NCI-H748 treated with DMSO at 0.1 percent for 48 hours (cell line): ENCODE results near the gene IGFBP2.

Experiments used
- DNase-seq: peaks from one replicate; lab custom pipeline; 2025; lab: John Stamatoyannopoulos, UW

Gene IGFBP2

DNA sequence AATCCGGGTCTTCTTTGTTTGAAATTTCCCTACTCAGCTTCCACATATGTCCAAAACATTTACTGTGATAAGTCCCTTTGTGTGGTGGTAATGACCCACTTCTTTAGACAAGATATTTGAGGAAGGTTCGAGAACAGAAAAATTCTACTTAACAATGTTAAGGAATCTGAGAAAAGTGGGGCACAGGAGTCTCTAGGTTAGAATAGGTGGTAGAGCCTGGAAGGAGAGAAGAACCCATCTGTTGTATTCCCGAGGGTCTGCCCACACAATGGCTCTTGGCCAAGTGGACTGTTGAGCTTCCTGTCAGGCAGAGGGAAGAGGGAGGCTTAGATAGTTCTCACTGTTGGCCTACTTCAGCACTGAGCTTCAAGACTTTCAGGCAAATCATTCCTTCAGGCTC, 4.3 kb downstream of the IGFBP2 start:
- no peak for DNase-seq

DNA sequence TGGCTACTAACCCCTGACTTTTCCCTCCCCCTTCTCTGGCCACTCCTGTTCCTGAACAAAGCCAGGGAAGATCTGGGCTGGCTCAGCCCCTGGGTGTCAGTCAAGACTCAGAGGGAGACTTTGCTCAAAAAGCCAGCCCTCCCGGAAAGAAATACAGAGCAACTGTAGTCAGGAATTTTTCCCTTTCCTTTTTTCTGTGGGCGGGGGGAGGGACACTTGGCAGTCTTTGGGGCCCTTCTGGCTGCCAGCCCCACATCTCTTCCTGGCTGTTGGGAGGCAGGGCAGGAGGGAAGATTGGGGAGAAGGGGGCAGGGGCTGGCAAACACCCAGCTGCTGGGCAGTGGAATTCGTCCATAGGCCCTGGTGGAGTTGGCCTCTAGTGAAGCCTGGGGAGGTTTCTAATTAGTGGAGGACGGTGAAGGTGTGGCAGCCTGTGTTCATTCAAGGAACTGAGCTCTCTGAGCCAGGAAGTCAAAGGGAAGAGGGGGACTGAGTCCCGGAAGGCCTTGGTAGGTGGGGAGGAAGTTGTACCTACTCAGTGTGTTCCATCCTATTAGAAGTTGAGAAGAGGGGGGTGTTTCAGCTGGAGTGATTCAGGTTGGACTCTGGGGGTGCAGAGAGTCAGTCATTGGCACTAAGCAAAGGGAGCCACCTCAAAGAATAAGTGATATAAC, 10.9 kb downstream of the IGFBP2 start:
- DNase-seq: no peak

- no peak for DNase-seq
These were observed 11.8 kb downstream of the IGFBP2 start for GRCh38 chr2:216644842-216645635.

- no peak for DNase-seq
These were observed 12.4 kb downstream of the IGFBP2 start for GRCh38 chr2:216645636-216645950.

DNA sequence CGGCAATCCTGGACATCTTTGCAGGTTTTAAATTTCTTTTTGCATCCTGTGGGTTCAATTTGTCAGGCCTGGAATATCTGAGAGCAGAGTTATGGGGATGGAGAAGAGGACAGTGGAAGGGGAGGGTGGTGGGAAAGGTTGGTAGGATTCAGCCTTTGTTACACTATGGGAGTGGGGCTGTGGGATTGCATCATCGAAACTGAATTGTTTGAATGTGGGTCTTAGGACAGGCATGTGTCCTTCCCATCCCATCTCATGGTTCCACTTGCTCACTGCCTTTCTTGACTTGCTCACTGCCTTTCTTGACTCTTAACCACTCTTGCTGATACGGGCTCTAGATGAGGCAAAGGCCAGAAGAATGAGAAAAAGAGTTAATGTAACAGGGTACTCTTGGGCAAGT, 12.9 kb downstream of the IGFBP2 start:
- DNase-seq: no peak

DNA sequence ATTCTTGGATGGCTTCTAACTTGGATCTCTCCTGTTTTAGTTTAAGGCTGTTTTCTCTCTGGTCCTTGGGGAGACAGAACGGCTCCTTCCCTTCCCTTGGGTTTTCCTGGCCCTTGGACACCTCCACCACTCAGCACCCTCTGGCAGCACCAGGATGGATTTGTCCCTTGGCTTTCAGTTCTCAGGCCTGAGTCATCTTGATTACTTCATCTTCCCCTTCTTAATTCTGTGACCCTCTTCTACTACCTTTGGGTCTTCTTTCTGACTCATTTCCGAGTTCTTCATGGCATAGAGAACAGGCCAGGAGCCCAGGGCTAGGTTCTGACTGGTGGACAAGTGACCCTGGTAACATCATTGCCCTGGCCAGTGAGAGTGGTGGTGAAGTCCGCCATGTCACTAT, 14.9 kb downstream of the IGFBP2 start:
- no peak for DNase-seq

DNA sequence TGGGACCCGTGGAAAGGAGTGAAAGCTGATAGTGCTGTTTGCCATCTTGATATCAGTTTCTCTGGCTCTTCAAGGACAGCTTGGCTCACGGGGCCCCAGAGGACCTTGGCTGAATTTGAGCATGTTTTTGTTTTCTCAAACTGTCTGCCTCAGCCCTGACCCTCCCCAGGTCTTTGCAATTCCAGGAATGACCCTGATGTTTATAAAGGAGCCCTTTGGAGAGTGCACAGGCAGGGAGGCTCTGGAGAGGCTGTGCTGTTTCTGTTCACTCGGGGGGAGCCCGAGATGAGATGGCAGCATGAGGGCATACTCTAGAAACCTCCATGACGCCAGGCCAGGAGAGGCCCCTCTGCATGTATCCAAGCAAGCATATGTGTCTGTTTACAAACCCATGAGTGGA, 16.4 kb downstream of the IGFBP2 start:
- no peak for DNase-seq

- no peak for DNase-seq
These were observed 17.5 kb downstream of the IGFBP2 start for GRCh38 chr2:216650626-216651257.

DNA sequence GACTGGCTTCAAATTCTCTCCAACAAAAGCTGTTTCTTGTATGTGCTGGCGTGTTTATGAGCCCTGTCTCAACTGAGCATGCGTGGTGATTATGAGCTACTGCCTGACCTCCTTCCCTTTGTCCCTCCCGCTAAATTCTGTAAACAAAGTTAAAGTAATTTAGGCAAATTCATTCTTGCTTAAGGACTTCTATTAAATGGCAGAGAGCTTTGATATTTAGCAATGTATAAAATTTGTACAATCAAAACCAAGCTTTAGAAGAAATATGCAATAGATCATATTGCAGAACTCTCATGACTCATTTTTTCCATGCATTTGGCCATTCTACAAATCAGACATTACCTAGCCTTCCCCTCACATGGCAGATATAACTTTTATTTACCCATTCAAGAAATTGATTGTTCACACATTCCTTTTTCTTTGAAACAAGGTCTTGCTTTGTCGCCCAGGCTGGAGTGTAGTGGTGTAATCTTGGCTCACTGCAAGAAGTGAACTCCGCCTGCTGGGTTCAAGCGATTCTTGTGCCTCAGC, 18.2 kb downstream of the IGFBP2 start:
- no peak for DNase-seq

DNA sequence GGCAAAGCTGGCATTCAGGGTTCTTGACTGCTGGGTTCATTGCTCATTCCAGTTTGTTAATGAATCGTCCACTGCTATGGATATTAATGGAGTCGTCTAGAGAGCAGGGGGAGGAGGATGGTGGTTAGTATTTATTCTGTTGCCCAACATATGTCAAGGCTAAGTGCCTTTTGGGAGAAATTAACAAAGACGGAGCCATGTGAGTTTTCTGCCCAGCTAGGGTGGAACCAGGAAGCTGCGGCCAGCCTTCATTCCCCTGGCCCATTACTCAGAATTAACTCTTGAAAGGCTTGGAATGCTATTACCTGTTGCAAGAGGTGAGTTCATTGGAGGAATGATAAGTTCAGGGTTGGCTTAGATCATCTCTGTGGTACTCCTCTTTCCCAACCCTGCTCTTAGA, 19.3 kb downstream of the IGFBP2 start:
- no peak for DNase-seq

DNA sequence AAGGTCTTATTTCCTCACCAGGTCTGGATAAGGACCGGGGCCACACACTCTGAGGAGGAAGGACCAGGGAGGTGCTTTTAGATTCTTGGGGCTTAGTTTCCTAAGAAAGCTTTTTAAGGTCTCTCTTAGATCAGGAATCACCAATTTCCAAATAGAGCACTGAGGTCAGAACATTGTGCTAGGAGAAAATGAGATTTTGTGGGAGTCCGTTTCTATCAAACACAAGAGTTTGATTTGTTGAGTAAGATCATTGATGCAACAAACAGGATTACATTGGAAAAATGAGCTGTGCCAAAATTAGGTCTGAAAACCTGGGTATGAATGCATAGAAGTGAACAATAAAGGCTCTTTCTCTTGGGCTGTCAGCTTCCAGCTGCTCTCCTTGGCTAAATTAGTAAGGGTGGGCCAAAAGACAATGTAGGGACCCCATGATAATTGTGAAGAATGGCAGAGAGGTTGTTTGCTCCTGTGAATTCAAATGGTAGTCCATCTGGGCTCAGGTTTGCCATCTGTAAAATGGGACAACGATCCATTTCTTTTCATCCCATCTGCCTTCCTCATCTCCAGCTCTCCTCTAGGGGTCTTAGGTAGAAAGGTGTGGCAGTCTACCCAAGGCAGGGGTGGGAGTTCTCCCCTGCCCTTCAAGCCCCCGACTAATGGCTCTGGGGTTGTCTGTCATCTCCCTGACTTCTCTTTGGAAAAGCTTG, 20.0 kb downstream of the IGFBP2 start:
- DNase-seq: no peak

GRCh38 chr2:216653931-216654365, 20.7 kb downstream of the IGFBP2 start:
- DNase-seq: no peak

GRCh38 chr2:216654528-216655052, 21.4 kb downstream of the IGFBP2 start:
- no peak for DNase-seq

DNA sequence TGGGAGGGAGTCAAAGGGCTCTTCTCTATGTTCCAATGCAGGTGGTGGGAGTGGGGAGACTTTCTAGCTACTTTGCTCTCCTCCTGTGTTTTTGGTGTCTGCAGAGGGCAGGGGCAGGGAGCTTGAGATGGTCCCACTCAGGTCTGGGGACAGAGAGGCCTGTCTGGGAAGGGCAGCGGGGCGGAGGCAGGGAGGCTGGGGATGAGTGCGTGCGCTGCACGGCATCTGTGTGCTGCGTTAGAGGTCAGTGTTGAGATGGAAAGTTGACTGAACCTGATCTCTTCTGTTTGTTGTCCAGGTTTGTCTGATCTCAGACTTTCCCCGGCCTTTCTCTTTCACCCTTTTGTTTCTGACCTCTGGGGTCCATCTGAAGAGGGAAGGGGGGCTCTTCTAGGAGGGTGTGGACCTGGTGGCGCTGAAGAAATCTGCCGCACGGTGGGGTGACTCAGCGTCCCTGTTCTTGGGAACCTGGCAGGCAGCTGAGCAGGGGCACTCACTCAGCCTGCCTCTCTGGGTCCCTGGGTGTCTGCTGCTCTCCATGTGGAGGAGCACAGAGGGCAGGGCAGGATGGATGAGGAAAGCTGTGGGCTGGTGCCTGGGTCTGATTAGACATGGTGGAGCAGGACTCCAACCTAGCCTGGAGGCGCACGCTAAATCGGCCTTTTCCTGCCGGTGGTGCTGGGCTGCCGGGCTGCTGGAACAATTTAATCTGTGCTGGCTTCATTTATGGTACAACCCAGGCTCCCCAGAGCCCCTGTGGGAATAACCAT, 24.1 kb downstream of the IGFBP2 start:
- DNase-seq: no peak

- DNase-seq: no peak
These were observed 24.8 kb downstream of the IGFBP2 start for GRCh38 chr2:216657980-216658379.

DNA sequence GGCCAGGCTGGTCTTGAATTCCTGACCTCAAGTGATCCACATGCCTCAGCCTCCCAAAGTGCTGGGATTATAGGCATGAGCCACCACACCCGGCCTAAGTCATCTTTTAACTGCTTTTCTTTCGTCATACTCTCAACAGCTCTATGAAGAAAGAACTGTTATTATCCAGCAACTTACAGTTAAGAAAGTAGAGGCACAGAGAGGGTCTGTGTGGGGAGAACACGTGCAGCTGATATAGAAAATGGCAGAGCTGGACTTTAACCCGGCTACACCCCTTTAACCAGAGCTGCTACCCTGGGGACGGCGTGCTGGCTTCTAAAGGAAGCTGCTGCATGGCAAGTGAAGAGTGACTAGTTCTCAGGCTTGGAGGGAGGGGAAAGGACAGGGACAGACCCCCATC, 25.5 kb downstream of the IGFBP2 start:
- no peak for DNase-seq

- no peak for DNase-seq
These were observed 26.1 kb downstream of the IGFBP2 start for GRCh38 chr2:216659276-216659675.

DNA sequence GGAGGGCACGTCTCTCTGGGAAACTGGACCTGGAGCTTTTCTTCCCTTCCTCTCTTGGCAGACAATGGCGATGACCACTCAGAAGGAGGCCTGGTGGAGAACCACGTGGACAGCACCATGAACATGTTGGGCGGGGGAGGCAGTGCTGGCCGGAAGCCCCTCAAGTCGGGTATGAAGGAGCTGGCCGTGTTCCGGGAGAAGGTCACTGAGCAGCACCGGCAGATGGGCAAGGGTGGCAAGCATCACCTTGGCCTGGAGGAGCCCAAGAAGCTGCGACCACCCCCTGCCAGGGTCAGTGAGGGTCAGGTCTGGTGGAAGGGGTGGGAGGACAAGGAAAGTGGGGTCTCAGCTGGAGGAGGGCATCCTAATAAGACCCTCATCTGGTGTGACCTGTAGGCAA, 27.3 kb downstream of the IGFBP2 start:
- no peak for DNase-seq

DNA sequence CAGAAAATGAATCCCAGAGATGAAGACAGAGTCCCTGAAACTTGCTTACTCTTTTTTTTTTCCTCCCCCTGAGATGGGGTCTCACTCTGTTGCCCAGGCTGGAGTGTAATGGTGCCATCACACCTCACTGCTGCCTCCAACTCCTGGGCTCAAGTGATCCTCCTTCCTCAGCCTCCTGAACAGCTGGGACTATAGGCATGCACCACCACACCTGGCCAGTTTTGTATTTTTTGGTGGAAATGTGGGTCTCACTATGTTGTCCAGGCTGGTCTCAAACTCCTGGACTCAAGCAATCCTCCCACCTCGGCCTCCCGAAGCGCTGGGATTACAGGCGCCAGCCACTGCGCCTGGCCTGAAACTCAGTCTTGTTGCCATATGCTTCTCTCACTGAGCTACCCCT, 27.8 kb downstream of the IGFBP2 start:
- no peak for DNase-seq

DNA sequence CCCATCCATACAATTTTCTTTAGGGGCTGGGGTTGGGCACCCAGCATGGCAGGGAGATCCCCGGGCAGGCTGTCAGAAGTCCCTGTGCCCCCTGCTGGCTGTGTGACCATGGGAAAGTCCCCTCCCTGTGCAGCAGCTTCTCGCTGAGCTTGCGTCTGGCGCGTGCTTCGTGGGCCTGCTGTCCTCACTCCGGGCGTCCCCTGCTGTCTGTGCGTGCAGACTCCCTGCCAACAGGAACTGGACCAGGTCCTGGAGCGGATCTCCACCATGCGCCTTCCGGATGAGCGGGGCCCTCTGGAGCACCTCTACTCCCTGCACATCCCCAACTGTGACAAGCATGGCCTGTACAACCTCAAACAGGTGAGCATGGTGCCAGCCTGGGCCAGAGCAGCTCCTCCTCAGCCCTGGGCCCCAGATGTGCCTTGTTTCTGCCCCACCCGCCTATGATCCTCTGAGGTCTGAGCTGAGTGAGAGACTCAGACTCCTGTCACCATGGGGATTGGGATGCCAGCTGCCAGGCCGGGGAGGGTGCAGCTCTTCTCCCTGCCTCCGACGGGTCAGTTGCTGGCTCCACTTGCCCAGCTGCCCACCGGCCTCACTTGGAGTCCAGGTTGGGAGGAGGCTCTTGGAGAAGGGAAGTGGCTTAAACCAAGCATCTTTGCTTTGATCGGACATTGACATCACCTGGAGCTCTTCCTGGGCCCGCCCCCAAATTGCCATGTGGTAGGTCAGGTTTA, 28.6 kb downstream of the IGFBP2 start:
- no peak for DNase-seq

GRCh38 chr2:216663106-216663505, 29.9 kb downstream of the IGFBP2 start:
- DNase-seq: no peak
